ENCODE data around the gene MRPS17. TPM values are rescaled to one million over a fixed set of nuclear protein-coding genes. Genes with fewer than 3 reads are reported as not detected.

MRPS17 gene
- total and polyA plus RNA-seq, 2 of the 4 experiments (the other 2 are of a cell fraction), result 9.9 to 15.2 TPM

- ChIA-PET POLR2A (ENCODE audit: unreplicated experiment) (no interaction called here), CTCF (no interaction called here)
- no peak overlapping the region for H2BK15ac ChIP-seq (ENCODE audit: low read depth, low read length)
- H2AK5ac ChIP-seq (ENCODE audit: low read depth, low read length), result no peak overlapping the region
- no CpG with 5 or more reads among the region's 11 CpGs for WGBS, 2 experiments (ENCODE audit: extremely low coverage in 2 of 2, insufficient read length in 1 of 2)
- no peak overlapping the region for H2BK120ac ChIP-seq (ENCODE audit: low read depth, low read length)
- H4K20me1 ChIP-seq (ENCODE audit: insufficient read depth, low read length), result peaks cover 24% of the 10 kb centered on the region
- H3K56ac ChIP-seq (ENCODE audit: extremely low read depth, insufficient read depth, low read length), result no peak overlapping the region
- no peak overlapping the region for H3K9ac ChIP-seq (ENCODE audit: low read depth, low read length)
- no peak overlapping the region for H2AK9ac ChIP-seq (replicated peaks; ENCODE audit: low read depth, low read length, poor library complexity)
- peaks cover 21 to 58% of the 10 kb centered on the region in 2 experiments for H3K79me1 ChIP-seq (ENCODE audit: low read depth in 1 of 2, low read length in 2 of 2)
- H2BK20ac ChIP-seq (ENCODE audit: low read depth, low read length), result no peak overlapping the region
- no peaks in the 10 kb centered on the region for H3K9me3 ChIP-seq (ENCODE audit: control insufficient read depth, insufficient read depth, low read length)
- no peak overlapping the region for H4K5ac ChIP-seq (ENCODE audit: low read depth, low read length)
- no peak overlapping the region for H3K4ac ChIP-seq (ENCODE audit: low read depth, low read length)
- no peak overlapping the region for H3K4me2 ChIP-seq (ENCODE audit: low read depth, low read length)
- no peak overlapping the region for H3K4me3 ChIP-seq (ENCODE audit: insufficient read depth, low read depth, low read length)
- dilution Hi-C loops (cut with HindIII; ENCODE audit: low sequenced_read_pairs, unreplicated experiment) (no loop called here), intact Hi-C loops (cut with micrococcal nuclease) (no loop called here), in situ Hi-C loops (cut with MboI; ENCODE audit: low sequenced_read_pairs) (loop anchor here (25.0 kb wide), 2 partner anchors 532 to 682 kb away; no protein-coding TSS in a partner anchor)
- peaks cover 4% of the 10 kb centered on the region; the same call in 1 of the 2 replicates for H3K4me1 ChIP-seq (ENCODE audit: control insufficient read depth, insufficient read depth, low read length)
- H3K23ac ChIP-seq (ENCODE audit: low read depth, low read length), result no peak overlapping the region
- DNase-seq (no peak), ATAC-seq (ENCODE audit: low read depth) (no peak)
- no peak overlapping the region for H2BK5ac ChIP-seq (ENCODE audit: low read depth, low read length, poor library complexity, severe bottlenecking)
- no peaks in the 10 kb centered on the region for H3K27me3 ChIP-seq (ENCODE audit: control insufficient read depth, insufficient read depth, low read length)
- TF ChIP-seq POLR2A (IDR thresholded peaks at IDR 0.05; ENCODE audit: low read depth, low read length) (no peak), RFX5 (IDR thresholded peaks at IDR 0.05; ENCODE audit: low read depth, low read length) (no peak), ELK1 (IDR thresholded peaks at IDR 0.05; ENCODE audit: borderline replicate concordance, low read depth, low read length) (no peak), CTCF (conservative IDR thresholded peaks at IDR 0.05; ENCODE audit: low read depth, low read length) (no peak), MAZ (IDR thresholded peaks at IDR 0.05; ENCODE audit: borderline replicate concordance, low read depth, low read length) (no peak), FOS (IDR thresholded peaks at IDR 0.05; ENCODE audit: low read depth, low read length) (no peak), MXI1 (IDR thresholded peaks at IDR 0.05; ENCODE audit: borderline replicate concordance, low read depth, low read length) (no peak), RAD21 (IDR thresholded peaks at IDR 0.05; ENCODE audit: low read length) (no peak), SMC3 (IDR thresholded peaks at IDR 0.05; ENCODE audit: low read depth, low read length) (no peak), USF2 (IDR thresholded peaks at IDR 0.05; ENCODE audit: low read depth, low read length) (no peak), RCOR1 (IDR thresholded peaks at IDR 0.05; ENCODE audit: insufficient replicate concordance, low read length) (no peak), MAFK (IDR thresholded peaks at IDR 0.05; ENCODE audit: low read depth, low read length) (no peak), CHD1 (IDR thresholded peaks at IDR 0.05; ENCODE audit: low read depth, low read length) (no peak), CEBPB (IDR thresholded peaks at IDR 0.05; ENCODE audit: low read depth, low read length) (no peak), NFE2L2 (IDR thresholded peaks at IDR 0.05; ENCODE audit: low read depth, low read length) (no peak), BHLHE40 (IDR thresholded peaks at IDR 0.05; ENCODE audit: low read depth, low read length) (no peak)
- H4K91ac ChIP-seq (ENCODE audit: insufficient read depth, low read depth, low read length), result no peak overlapping the region
- BruUV-seq (replicated peaks), result no TSS peak
- no peak overlapping the region for H2AFZ ChIP-seq (replicated peaks; ENCODE audit: low read length, poor library complexity)
- H3K14ac ChIP-seq (replicated peaks; ENCODE audit: low read depth, low read length), result no peak overlapping the region
- H3K9me1 ChIP-seq (ENCODE audit: insufficient read depth, low read length), result peaks cover 4% of the 10 kb centered on the region; the same call in 1 of the 2 replicates
- no peak overlapping the region for H4K8ac ChIP-seq (ENCODE audit: low read depth in 2 of 2, low read length in 2 of 2)
- no peak overlapping the region for H3K27ac ChIP-seq (ENCODE audit: insufficient read depth, low read length)
- H3K36me3 ChIP-seq (ENCODE audit: control insufficient read depth, insufficient read depth, low read length), result peaks cover 9% of the 10 kb centered on the region
- no peak overlapping the region for H3K18ac ChIP-seq (ENCODE audit: low read depth, low read length)
These were observed 17.7 kb downstream of the MRPS17 start for GRCh38 chr7:55969391-55969790.
